Activated CD8-positive, alpha-beta memory T cell treated with anti-CD3 and anti-CD28 coated beads, Interleukin-2, amount 50 U/mL, for 24 hours (primary cell): ENCODE measurements around the gene HOXA10.

ENCODE experiments used
- DNase-seq: peaks from one replicate; pipeline ENCODE4 v3.0.0-alpha.2; 2020; ENCODE audit errors: extremely low read depth

The HOXA10 gene

GRCh38 chr7:27145165-27145913 lies 28.8 kb downstream of the HOXA10 start:
- DNase-seq, result no peak

GRCh38 chr7:27144781-27145164 lies 29.3 kb downstream of the HOXA10 start:
- DNase-seq, result no peak

- DNase-seq, result no peak
Observed at GRCh38 chr7:27143950-27144780, 30.0 kb downstream of the HOXA10 start.

- DNase-seq, result no peak
Observed at GRCh38 chr7:27143023-27143949, 30.8 kb downstream of the HOXA10 start, which contains the start of gene HOXA5. Gene HOXA5 (minus strand): TSS chr7:27143681. CDS start chr7:27143607, 74 bp downstream.

GRCh38 chr7:27142580-27143022 lies 31.5 kb downstream of the HOXA10 start:
- DNase-seq, result no peak

- DNase-seq, result no peak
Observed at GRCh38 chr7:27141923-27142579, 32.1 kb downstream of the HOXA10 start.

- DNase-seq, result no peak
Observed at GRCh38 chr7:27141137-27141922, 32.8 kb downstream of the HOXA10 start.

- no peak for DNase-seq
Observed at GRCh38 chr7:27140126-27140857, 33.8 kb downstream of the HOXA10 start.

GRCh38 chr7:27139334-27140125 lies 34.6 kb downstream of the HOXA10 start:
- no peak for DNase-seq

GRCh38 chr7:27138985-27139333 lies 35.2 kb downstream of the HOXA10 start:
- no peak for DNase-seq

GRCh38 chr7:27138472-27138871 lies 35.6 kb downstream of the HOXA10 start:
- no peak for DNase-seq

- no peak for DNase-seq
Observed at GRCh38 chr7:27137640-27138315, 36.3 kb downstream of the HOXA10 start.

- DNase-seq, result no peak
Observed at GRCh38 chr7:27134392-27134791, 39.7 kb downstream of the HOXA10 start.

GRCh38 chr7:27133409-27134231 lies 40.5 kb downstream of the HOXA10 start:
- DNase-seq, result no peak

- DNase-seq, result no peak
Observed at GRCh38 chr7:27132978-27133377, 41.1 kb downstream of the HOXA10 start.

GRCh38 chr7:27132214-27132613 lies 41.9 kb downstream of the HOXA10 start:
- DNase-seq, result no peak

GRCh38 chr7:27131390-27131819 lies 42.7 kb downstream of the HOXA10 start:
- no peak for DNase-seq
